Sigmoid colon (tissue), 4 donors: ENCODE measurements around the gene CDC42EP2.
A peak's percentile ranks its signal among the peaks of the same experiment; 100 is the strongest.

Experiments
- CTCF ChIP-seq, 4 experiments: fragments of 450-650 bp in 3 of 4; fragments of 200-600 bp in 1 of 4; IDR thresholded peaks; one replicate each; pipeline ENCODE4 v1.5.1; 2016 to 2019; ENCODE audit warnings: antibody characterized with exemption in 4 of 4, mild to moderate bottlenecking in 3 of 4, moderate library complexity in 2 of 4
- EP300 ChIP-seq, 4 donors: sonication (generic); formaldehyde crosslinking; IDR thresholded peaks; one replicate each; pipeline ENCODE4 v1.6.1; 2017; ENCODE audit warnings: antibody characterized with exemption in 4 of 4
- POLR2AphosphoS5 ChIP-seq, 4 donors: sonication (generic); formaldehyde crosslinking; IDR thresholded peaks; one replicate each; pipeline ENCODE4 v1.6.1; 2017; ENCODE audit warnings: antibody characterized with exemption in 4 of 4

- TF ChIP-seq CTCF (IDR thresholded peaks at IDR 0.05) (no peak), POLR2AphosphoS5 (IDR thresholded peaks at IDR 0.05) (peak in 2 of 4 donors; percentile 49 to 57), EP300 (IDR thresholded peaks at IDR 0.05) (no peak)
These were observed 10.8 kb downstream of the CDC42EP2 start for GRCh38 chr11:65325435-65325834.
